Stimulated activated CD4-positive, alpha-beta T cell treated with anti-CD3 and anti-CD28 coated beads, Interleukin-1b, Interleukin-23, amount 100 ng/mL, for 1 hour (primary cell): Measurements from ENCODE around the gene SGMS2.
"Not testable (repeated sequence)": the region's sequence is repeated elsewhere in the genome, so short reads cannot be mapped to it uniquely, and the experiment has no call there.

Experiments used
- DNase-seq, 2 donors: peaks; one replicate each; pipeline ENCODE4 v3.0.0-alpha.2; 2020; ENCODE audit warnings: low read depth in 2 of 2

The SGMS2 gene

DNA sequence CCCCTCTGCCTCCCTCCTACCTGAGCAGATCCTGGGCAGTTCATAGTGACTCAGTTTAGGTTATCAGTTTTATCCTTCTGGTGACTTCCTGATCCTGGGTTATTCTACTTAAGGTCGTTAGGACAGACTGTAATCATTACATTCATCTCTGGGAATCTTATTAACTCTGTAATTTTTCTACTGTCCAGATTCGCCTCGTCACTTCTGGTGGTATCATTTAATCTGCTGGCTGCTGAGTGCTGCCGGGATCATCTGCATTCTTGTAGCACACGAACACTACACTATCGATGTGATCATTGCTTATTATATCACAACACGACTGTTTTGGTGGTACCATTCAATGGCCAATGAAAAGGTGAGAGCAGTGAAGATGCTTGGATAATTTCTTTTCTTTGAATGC lies 83.6 kb downstream of the SGMS2 start:
- DNase-seq: no peak

- DNase-seq: no peak
These were observed 88.7 kb downstream of the SGMS2 start for GRCh38 chr4:107913283-107913899.

GRCh38 chr4:107915220-107915619 lies 90.5 kb downstream of the SGMS2 start:
- no peak for DNase-seq

GRCh38 chr4:107916623-107917022 lies 91.9 kb downstream of the SGMS2 start:
- DNase-seq: no peak

- no peak for DNase-seq
These were observed 92.8 kb downstream of the SGMS2 start for GRCh38 chr4:107917500-107917899.

GRCh38 chr4:107922486-107923473 lies 98.0 kb downstream of the SGMS2 start:
- no peak for DNase-seq

DNA sequence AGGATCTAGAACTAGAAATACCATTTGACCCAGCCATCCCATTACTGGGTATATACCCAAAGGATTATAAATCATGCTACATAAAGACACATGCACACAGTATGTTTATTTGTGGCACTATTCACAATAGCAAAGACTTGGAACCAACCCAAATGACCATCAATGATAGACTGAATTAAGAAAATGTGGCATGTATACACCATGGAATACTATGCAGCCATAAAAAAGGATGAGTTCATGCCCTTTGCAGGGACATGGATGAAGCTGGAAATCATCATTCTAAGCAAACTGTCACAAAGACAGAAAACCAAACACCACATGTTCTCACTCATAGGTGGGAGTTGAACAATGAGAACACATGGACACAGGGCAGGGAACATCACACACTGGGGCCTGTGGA lies 101.0 kb downstream of the SGMS2 start:
- DNase-seq: not testable (repeated sequence)

- not testable (repeated sequence) for DNase-seq
These were observed 102.1 kb downstream of the SGMS2 start for GRCh38 chr4:107926875-107927274.

- peak; percentile 50 to 54 for DNase-seq
These were observed 106.4 kb downstream of the SGMS2 start, which contains the start of gene CYP2U1 for GRCh38 chr4:107930821-107931774. Gene CYP2U1, plus strand, starts transcription at chr4:107931549. Its CDS starts 95 bp downstream, at chr4:107931644.

DNA sequence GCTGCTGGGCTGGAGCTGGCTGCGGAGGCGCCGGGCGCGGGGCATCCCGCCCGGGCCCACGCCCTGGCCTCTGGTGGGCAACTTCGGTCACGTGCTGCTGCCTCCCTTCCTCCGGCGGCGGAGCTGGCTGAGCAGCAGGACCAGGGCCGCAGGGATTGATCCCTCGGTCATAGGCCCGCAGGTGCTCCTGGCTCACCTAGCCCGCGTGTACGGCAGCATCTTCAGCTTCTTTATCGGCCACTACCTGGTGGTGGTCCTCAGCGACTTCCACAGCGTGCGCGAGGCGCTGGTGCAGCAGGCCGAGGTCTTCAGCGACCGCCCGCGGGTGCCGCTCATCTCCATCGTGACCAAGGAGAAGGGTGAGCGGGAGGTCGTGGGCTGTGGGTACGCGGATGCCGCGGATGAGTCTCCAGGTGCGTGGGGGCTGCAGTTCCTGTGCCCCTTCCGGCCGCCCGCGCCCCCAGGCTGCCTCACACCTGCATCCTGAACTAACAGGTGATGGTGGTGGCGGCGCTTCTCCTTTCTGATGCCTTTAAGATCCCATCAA lies 107.1 kb downstream of the SGMS2 start:
- DNase-seq: no peak

DNA sequence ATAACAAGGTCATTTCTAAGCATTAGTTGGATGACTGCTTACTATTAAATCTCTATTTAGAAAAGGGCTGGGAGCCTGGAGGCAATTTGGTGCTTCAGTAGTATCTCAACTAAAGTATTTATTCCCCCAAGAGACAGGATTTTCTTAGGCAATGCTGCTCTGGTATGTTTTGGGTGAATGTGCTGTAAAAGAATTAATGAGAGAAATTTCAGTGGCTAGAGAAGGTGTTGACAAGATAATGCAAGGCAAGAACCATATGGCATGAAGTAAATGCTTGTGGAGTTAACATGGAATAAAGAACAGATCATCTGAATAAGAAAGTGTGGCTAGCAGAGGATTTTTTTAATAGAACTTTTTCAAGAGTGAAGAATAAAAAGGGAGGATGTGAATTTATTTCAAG lies 110.5 kb downstream of the SGMS2 start:
- DNase-seq: no peak

DNA sequence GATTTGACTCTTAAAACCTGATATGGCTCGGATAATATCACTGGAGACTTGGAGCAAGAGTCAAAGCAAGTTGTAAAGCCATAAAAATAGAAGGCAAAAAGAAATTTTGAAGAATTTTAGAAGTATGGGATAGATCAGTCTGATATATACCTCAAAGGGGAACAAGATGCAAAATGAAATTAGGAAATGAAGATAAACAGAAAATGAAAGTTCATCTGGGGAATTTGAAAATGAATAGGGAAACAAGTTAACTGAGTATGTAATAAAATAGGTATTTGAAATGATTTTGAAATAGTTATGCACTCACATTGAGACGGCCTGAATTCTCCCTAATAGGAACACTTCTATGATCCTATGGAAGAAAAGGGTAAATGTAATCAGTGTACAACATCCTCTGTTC lies 112.3 kb downstream of the SGMS2 start:
- DNase-seq: no peak

DNA sequence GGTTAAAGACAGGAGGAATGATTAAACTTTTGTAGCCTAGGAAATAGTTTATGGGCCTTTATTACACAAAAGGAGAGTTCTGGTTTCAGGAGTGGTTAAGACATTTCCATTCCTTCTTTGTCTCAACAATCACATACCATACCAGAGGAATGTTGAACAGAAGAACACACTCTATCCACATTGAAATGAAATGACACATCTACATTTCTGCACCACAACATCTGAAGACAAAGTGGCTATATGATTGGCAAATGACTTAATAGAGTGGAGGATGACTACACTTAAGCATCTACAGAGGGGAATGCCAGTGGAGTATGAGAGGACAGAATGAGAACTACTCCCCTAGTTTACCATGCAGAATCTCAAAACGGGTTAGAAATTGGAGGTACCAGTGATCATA lies 114.6 kb downstream of the SGMS2 start:
- no peak for DNase-seq

DNA sequence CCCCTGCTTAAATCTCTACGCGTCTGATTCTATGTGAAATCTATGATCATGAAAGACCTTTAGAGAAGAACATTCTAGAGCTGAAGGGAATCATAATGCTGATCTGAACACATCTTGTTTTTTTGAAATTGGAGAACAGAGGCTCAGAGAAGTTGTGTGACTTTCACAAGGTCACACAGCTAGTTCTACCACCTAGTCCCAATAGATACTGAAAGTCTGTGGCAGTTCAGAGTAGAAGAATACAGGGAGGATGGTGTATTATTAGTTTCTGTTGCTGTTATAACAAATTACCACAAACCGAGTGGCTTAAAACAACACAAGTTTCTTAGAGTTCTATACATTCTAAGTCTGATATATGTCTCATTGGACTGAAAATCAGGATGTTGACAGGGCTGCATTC lies 121.1 kb downstream of the SGMS2 start:
- no peak for DNase-seq

GRCh38 chr4:107950746-107951540 lies 126.2 kb downstream of the SGMS2 start:
- no peak for DNase-seq

DNA sequence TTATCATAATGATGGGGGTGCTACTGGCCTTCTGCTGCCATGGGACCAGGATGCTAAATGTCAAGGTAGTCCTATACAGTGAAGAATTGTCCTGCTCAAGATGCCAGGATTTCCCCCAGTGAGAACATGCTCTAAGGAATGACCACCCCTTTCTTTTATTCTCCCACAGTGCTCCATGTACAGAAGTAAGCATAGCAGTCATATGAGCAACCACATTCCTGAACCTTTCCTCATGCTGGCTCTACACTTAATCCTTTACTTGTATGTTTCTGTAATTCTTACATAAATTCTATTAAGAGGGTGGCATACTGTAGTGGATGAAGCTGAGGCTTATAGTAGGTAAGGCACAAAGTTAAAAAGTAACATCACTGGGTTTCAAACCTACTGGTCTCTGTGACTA lies 126.8 kb downstream of the SGMS2 start:
- no peak for DNase-seq

DNA sequence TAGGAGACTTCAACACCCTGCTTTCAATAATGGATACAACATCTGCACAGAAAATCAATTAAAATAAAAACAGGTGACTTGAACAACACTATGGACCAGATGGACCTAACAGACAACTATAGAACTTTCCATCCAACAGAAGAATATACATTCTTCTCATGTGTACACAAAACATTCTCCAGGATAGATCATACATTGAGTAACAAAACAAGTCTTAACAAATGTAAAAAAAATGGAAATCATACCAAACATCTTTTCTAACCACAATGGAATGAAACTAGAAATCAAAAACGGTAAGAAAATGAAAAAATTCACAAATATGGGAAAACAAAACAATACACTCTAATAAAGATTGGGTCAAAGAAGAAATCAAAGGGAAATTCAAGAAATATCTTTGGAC lies 131.3 kb downstream of the SGMS2 start:
- DNase-seq: no peak
